CD4-positive, alpha-beta T cell treated with Interleukin-15 for 4 hours (primary cell): ENCODE data around the gene SLC25A13.

Experiments
- DNase-seq: peaks from one replicate; pipeline ENCODE4 v3.0.0-alpha.2; 2020; ENCODE audit warnings: low spot score

The SLC25A13 gene

DNA sequence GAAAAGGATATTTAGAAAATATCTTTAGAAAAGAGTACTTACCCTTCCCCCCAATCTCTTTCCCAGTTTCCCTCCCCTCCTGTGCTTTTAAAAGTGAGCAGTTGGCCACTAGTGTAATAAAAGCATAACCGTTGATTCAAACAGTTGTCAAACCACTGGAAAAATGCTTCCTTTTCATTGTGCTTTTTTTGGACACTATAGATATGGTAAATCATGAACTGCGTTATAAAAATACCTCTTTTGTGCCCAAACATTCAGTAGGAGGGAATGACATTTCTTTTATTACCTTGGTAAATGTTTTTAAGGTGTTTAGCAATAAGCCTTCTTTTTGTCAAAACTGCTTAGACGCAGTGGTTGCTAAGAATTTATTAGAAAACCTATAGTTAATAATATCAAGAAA, 232.4 kb downstream of the SLC25A13 start:
- no peak for DNase-seq

DNA sequence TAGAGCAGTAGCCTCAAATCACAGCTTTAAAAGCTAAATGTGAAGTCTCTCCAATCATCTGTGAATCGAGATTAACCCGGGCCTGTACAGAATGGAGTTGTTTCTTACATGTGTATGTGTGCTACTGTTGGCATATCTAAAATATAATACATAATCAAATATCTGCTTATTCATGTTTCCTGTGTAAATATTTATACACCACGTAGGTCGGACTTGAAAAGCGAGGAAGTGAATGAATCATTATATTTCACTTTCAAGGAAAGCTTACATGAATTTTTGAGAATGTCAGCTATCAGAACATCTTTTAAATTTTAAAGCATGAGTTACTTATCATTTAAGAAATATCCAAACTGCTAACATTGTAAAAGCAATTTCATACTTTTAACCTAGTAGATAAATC, 233.3 kb downstream of the SLC25A13 start:
- no peak for DNase-seq

DNA sequence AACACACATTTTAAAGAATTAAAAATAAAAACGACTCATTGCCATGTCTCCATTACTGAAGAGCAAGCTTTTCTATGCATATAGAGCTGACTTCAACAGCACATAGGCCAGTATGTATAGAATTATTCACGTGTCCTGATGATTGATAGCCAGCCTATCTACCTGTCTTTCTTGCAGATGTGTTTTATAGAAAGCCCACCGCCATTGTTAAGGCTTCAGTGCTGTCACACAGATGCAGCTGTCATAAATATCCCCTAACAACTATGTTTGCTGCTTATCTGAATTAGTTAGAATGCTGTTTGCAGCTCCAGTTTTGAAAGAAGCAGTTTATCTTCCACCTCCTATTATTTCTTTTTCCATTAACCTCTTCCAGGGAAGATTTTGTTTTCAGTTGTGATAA, 235.9 kb downstream of the SLC25A13 start:
- DNase-seq = no peak

DNA sequence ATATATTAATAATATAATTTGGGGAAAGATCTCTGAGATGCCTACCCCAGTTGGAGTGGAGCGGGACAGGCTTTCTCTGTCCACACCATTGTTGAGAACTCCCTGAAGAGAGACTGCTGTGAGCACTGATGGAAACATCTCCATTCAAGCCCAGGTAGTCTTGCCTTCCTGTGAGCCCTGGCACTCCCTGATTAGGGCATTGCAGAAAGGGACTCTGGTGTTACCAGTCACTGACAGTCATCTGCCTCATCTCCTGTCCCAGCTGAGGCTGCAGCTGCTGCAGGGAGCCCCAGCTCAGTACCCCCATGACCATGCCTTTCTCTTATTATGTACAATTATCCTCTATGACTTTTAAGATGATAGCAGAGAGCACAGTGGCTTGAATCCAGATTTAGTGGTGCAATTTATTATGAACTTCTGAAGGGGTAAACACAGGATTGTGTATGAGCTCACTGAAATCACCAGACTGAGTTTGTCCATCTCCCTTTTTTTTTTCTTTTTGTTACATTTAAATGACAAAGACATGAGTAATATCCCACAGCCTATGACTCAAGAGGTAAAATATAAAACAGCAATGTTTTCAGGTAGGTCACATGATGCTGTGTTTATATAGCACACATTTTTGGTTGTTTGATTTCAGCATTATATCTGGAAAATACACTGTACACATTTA, 236.9 kb downstream of the SLC25A13 start:
- no peak for DNase-seq

- no peak for DNase-seq
Measured at GRCh38 chr7:96080027-96080426, 241.9 kb downstream of the SLC25A13 start.

- no peak for DNase-seq
Measured at GRCh38 chr7:96076350-96076707, 245.6 kb downstream of the SLC25A13 start.

GRCh38 chr7:96075510-96076349, 246.2 kb downstream of the SLC25A13 start:
- DNase-seq = peak; percentile 31

DNA sequence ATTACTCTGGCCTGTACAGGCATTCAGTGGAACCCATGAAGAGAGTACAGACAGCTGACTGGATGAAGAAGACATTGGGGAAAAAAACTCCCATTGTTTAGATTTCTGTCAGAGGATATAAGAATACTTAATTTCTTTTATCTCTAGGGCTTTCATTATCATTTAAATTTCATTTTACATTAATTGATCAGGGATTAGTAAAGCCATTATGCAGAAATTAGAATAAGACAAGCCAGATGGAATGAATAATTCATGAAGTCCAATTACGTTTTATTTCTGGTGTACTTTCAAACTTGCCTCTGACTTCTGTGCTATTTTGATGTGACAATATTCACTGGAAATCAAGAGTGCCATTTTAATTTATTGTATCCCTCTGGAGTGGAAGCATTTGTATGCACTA, 247.0 kb downstream of the SLC25A13 start:
- DNase-seq = no peak
